SJCRH30 (cell line): Measurements from ENCODE around the gene LAMB1. TPM values are rescaled to one million over a fixed set of nuclear protein-coding genes. Genes with fewer than 3 reads are reported as not detected.
"Not testable (repeated sequence)": the region's sequence is repeated elsewhere in the genome, so short reads cannot be mapped to it uniquely, and the experiment has no call there.

Experiments used
- DNase-seq, 2 experiments: peaks; one replicate each; pipeline ENCODE4 v3.0.0-alpha.2; 2015 to 2020
- H3K27ac ChIP-seq: fragments of 250-450 bp; sonication (Bioruptor Pico); 2 replicates; pipeline ENCODE4 v1.5.1; 2020; ENCODE audit warnings: mild to moderate bottlenecking, moderate library complexity
- H3K27me3 ChIP-seq: fragments of 250-450 bp; sonication (Bioruptor Pico); 2 replicates; pipeline ENCODE4 v1.5.1; 2020; ENCODE audit warnings: mild to moderate bottlenecking, moderate library complexity
- H3K36me3 ChIP-seq: fragments of 250-450 bp; sonication (Bioruptor Pico); 2 replicates; pipeline ENCODE4 v1.5.1; 2020; ENCODE audit warnings: mild to moderate bottlenecking, moderate library complexity
- H3K4me1 ChIP-seq: fragments of 250-450 bp; sonication (Bioruptor Pico); 2 replicates; pipeline ENCODE4 v1.5.1; 2020; ENCODE audit warnings: mild to moderate bottlenecking, moderate library complexity
- H3K4me3 ChIP-seq: fragments of 250-450 bp; sonication (Bioruptor Pico); 2 replicates; pipeline ENCODE4 v1.5.1; 2020; ENCODE audit warnings: mild to moderate bottlenecking, moderate library complexity
- H3K9me3 ChIP-seq: fragments of 250-450 bp; sonication (Bioruptor Pico); replicated peaks from 2 replicates; pipeline ENCODE4 v1.5.1; 2020; ENCODE audit warnings: mild to moderate bottlenecking, moderate library complexity
- total RNA-seq: library from RNA; depleted of rRNA; stranded (reverse); fragments of >200 nt; shearing (Covaris generic); gene quantifications from 2 replicates; pipeline ENCODE4 v1.2.3, GENCODE V29; 2014

Gene LAMB1
- total RNA-seq, 1 experiment from 2014 or later: 106 TPM

DNA sequence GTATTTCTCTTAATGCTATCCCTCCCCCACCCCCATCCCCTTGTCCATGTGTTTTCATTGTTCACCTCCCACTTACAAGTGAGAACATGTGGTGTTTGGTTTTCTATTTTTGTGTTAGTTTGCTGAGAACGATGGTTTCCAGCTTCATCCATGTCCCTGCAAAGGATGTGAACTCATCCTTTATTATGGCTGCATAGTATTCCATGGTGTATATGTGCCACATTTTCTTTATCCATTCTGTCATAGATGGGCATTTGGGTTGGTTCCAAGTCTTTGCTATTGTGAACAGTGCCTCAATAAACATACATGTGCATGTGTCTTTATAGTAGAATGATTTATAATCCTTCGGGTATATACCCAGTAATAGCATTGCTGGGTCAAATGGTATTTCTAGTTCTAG lies 81.1 kb downstream of the LAMB1 start:
- H3K27ac ChIP-seq, H3K4me3 ChIP-seq, DNase-seq, H3K27me3 ChIP-seq, H3K9me3 ChIP-seq: not testable (repeated sequence)
- Histone ChIP-seq H3K4me1 (peaks cover 29% of the 10 kb centered on the region), H3K36me3 (peaks cover 89% of the 10 kb centered on the region)

- no peak overlapping the region for H3K4me3 ChIP-seq
- no peaks in the 10 kb centered on the region for H3K9me3 ChIP-seq
- H3K27me3 ChIP-seq: no peaks in the 10 kb centered on the region
- H3K36me3 ChIP-seq: peaks cover 89% of the 10 kb centered on the region
- DNase-seq: peak; percentile 67 to 89
- peaks cover 25% of the 10 kb centered on the region for H3K4me1 ChIP-seq
- no peak overlapping the region; the same call in 1 of the 2 replicates for H3K27ac ChIP-seq
Measured at GRCh38 chr7:107920048-107920772, 82.8 kb downstream of the LAMB1 start.

DNA sequence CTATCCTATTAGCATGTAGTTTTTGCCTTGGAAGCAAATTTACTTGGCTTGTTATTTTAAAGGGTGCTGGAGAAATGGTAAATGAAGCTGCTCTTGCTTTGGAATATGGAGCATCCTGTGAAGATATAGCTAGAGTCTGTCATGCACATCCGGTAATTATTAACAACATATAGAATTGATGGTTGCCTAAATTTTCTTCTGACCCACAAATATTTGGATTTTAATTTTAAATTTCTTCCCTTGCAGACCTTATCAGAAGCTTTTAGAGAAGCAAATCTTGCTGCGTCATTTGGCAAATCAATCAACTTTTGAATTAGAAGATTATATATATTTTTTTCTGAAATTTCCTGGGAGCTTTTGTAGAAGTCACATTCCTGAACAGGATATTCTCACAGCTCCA lies 84.0 kb downstream of the LAMB1 start:
- Histone ChIP-seq H3K27me3 (no peaks in the 10 kb centered on the region), H3K4me1 (peaks cover 15% of the 10 kb centered on the region), H3K9me3 (no peaks in the 10 kb centered on the region), H3K4me3 (no peak overlapping the region), H3K27ac (no peak overlapping the region), H3K36me3 (peaks cover 84% of the 10 kb centered on the region)
- no peak for DNase-seq

- peaks cover 82% of the 10 kb centered on the region for H3K36me3 ChIP-seq
- H3K27ac ChIP-seq: no peak overlapping the region
- no peaks in the 10 kb centered on the region for H3K9me3 ChIP-seq
- no peak for DNase-seq
- H3K4me1 ChIP-seq: peaks cover 15% of the 10 kb centered on the region
- no peaks in the 10 kb centered on the region for H3K27me3 ChIP-seq
- H3K4me3 ChIP-seq: no peak overlapping the region
Measured at GRCh38 chr7:107917763-107918651, 85.0 kb downstream of the LAMB1 start.

DNA sequence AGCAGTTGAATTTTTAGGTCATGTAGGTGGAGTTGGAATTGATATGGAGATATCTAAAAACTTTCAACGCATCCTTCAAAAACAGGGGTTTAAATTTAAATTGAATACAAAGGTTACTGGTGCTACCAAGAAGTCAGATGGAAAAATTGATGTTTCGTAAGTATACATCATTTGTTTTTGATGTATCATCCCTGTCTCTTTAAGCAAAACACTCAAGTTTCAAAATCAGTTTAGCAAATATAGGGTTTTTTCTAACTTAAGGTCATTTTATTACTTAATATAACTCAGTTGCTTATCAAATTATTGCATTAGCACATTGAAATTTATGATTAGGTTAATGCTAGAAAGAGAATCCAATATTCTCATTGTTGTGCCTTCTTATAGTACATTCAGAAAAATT lies 87.4 kb downstream of the LAMB1 start:
- no peak for DNase-seq
- peaks cover 85% of the 10 kb centered on the region for H3K36me3 ChIP-seq
- H3K27ac ChIP-seq: no peak overlapping the region
- H3K4me1 ChIP-seq: peaks cover 10% of the 10 kb centered on the region
- H3K27me3 ChIP-seq: no peaks in the 10 kb centered on the region
- no peaks in the 10 kb centered on the region for H3K9me3 ChIP-seq
- no peak overlapping the region for H3K4me3 ChIP-seq

DNA sequence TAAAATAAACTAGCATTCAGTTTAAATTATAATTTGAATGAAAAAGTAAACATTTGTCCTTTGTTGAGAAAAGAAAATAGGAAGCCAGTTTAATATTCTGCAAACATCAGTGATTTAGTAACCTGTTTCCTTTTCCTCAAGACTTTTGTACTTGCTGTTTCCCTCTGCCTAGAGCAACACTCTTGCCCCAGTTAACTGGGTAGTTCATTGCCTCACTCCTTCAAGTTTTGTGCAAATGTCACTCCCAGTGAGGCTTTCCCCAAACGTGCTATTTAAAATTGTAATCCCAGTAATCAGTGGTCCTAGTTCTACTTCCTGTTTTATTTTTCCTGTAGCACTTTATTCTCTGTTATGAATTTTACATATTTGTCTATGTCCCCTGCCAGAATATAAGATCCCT lies 88.1 kb downstream of the LAMB1 start:
- Histone ChIP-seq H3K9me3 (no peaks in the 10 kb centered on the region), H3K4me3 (no peak overlapping the region), H3K36me3 (peaks cover 90% of the 10 kb centered on the region), H3K27ac (no peak overlapping the region), H3K27me3 (no peaks in the 10 kb centered on the region), H3K4me1 (peaks cover 3% of the 10 kb centered on the region)
- no peak for DNase-seq

DNA sequence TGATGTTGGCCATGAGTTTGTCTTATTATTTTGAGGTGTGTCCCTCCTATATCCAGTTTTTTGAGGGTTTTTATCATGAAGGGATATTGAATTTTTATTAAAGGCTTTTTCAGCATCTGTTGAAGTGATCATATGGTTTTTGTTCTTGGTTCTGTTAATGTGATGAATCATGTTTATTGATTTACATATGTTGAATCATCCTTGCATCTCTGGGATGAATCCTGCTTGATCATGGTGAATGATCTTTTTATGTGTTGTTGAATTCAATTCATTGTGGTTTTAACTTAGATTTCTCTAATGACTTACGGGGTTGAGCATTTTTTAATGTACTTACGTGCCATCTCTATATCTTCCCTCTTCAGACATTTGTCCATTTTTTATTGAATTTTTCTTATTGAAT lies 89.1 kb downstream of the LAMB1 start:
- DNase-seq: no peak
- no peaks in the 10 kb centered on the region for H3K4me1 ChIP-seq
- no peak overlapping the region for H3K27ac ChIP-seq
- H3K27me3 ChIP-seq: no peaks in the 10 kb centered on the region
- peaks cover 90% of the 10 kb centered on the region for H3K36me3 ChIP-seq
- H3K4me3 ChIP-seq: no peak overlapping the region
- H3K9me3 ChIP-seq: no peaks in the 10 kb centered on the region

DNA sequence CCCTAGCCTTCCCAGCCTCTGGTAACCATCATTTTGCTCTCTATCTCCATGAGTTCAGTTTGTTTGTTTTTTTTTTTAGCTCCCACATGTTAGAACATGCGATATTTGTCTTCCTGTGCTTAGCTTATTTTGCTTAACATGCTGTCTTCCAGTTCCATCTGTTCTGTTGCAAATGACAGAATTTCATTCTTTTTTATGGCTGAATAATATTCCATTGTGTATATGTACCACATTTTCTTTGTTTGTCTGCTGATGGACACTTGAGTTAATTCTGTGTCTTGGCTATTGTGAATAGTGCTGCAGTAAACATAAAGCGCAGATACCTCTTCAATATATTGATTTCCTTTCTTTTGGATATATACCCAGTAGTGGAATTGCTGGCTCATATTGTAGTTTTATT lies 91.0 kb downstream of the LAMB1 start:
- no peak for DNase-seq
- no peak overlapping the region for H3K4me3 ChIP-seq
- peaks cover 87% of the 10 kb centered on the region for H3K36me3 ChIP-seq
- H3K9me3 ChIP-seq: no peaks in the 10 kb centered on the region
- no peaks in the 10 kb centered on the region for H3K4me1 ChIP-seq
- no peaks in the 10 kb centered on the region for H3K27me3 ChIP-seq
- H3K27ac ChIP-seq: no peak overlapping the region

DNA sequence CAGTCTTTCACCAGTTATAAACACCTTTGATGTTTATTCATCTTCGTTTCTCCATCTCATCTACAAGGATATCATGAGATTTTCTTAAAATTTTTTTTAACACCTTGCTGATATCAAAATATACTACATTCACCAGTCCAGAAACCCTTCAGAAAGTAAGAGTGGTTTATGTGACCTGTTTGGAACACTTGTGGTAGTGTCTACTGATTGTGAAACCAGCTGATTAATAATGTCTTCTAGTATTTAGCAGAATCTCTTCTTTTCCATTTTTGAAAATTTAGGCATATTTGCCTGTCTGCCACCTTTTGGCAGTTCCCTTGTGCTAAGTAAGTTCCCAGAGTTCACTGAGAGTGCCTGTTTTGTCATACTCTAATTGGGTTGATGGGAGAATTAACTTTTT lies 93.5 kb downstream of the LAMB1 start:
- peaks cover 91% of the 10 kb centered on the region for H3K36me3 ChIP-seq
- no peak for DNase-seq
- H3K27me3 ChIP-seq: no peaks in the 10 kb centered on the region
- no peaks in the 10 kb centered on the region for H3K9me3 ChIP-seq
- no peaks in the 10 kb centered on the region for H3K4me1 ChIP-seq
- H3K27ac ChIP-seq: no peak overlapping the region
- no peak overlapping the region for H3K4me3 ChIP-seq

DNA sequence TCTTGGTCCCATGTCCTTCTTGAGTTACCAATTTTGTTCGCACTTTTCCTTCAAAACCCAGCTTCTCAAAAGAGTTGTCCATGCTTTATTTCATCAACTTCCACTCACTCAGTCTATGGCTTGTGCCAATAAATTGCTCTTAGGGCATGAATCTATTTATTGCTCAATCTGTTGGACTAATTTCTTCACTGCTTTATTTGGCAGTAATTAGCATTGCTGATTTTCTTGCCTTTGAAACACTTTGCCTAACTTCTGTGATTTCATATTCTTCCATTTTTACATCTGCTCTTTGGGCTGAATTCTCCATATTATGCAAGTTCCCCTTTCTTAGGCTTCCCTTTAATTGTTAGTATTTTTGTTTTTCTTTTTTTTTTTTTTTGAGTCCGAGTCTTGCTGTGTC lies 95.2 kb downstream of the LAMB1 start:
- Histone ChIP-seq H3K4me3 (no peak overlapping the region), H3K27me3 (no peaks in the 10 kb centered on the region), H3K27ac (no peak overlapping the region), H3K4me1 (no peaks in the 10 kb centered on the region), H3K9me3 (no peaks in the 10 kb centered on the region), H3K36me3 (peaks cover 92% of the 10 kb centered on the region)
- DNase-seq: no peak

DNA sequence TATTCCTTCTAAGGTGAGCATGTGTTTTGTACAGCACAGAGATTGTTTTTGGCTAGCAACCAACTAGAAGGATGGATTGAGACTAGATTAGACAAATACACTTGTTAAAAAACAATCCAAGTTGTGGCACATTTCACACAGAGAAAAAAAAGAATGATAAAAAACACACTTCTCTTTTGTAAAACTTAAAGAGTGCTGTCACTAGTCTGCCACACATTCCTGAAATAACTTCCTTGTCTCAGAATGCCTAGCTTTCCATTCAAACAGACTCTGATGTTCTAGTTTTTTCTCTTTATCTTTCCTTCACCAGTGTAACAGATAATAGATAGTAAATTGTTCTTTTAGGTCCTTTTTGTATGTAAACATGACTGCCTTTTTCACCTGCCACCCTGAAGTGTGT lies 100.6 kb downstream of the LAMB1 start:
- DNase-seq: no peak
- Histone ChIP-seq H3K27ac (no peak overlapping the region), H3K36me3 (peaks cover 79% of the 10 kb centered on the region), H3K27me3 (no peaks in the 10 kb centered on the region), H3K4me1 (no peaks in the 10 kb centered on the region), H3K4me3 (no peak overlapping the region), H3K9me3 (no peaks in the 10 kb centered on the region)

GRCh38 chr7:107900496-107901015 lies 102.4 kb downstream of the LAMB1 start:
- H3K36me3 ChIP-seq: peaks cover 72% of the 10 kb centered on the region
- no peak overlapping the region for H3K27ac ChIP-seq
- no peaks in the 10 kb centered on the region for H3K4me1 ChIP-seq
- no peak overlapping the region for H3K4me3 ChIP-seq
- no peaks in the 10 kb centered on the region for H3K27me3 ChIP-seq
- H3K9me3 ChIP-seq: no peaks in the 10 kb centered on the region
- DNase-seq: no peak

DNA sequence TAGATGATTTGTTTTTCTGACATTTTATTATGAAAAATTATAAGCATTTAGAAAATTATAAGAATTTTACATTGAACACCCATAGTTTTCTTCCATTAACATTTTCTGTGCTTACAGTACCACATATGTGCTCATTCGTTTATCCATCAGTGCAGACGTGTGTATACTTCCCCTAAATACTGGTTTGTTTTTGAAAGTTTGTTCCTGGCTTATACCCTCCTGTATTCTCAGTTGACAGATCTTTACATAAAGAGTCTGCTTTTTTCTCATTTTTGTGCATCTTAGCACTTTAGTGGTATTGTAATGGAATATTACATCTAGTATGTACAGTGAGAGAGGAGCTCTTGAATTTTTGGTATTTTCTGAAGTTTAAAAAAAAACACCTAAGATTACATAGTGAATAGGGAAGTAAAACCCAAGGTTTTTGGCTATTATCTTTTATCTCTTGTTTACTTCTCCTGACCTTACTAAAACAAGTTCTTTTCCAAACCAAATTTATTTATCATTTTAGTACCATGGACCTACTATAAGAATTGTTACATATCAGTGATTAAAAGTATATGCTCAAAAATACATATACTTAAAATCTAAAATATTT lies 103.9 kb downstream of the LAMB1 start:
- Histone ChIP-seq H3K36me3 (peaks cover 72% of the 10 kb centered on the region), H3K27me3 (no peaks in the 10 kb centered on the region), H3K4me1 (no peaks in the 10 kb centered on the region), H3K4me3 (no peak overlapping the region), H3K9me3 (no peaks in the 10 kb centered on the region), H3K27ac (no peak overlapping the region)
- DNase-seq: no peak

DNA sequence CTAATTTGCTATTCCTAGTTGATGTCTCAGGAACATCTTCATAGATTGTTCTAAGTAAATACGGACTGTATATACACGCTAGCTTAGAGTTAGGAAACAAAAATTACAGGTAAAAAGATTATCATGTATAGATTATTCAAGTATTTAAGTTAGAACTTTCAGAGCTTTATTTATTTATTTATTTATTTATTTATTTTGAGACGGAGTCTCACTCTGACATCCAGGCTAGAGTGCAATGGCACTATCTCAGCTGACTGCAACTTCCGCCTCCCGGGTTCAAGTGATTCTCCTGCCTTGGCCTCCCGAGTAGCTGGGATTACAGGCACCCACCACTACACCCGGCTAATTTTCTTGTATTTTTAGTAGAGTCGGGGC lies 110.6 kb downstream of the LAMB1 start:
- H3K27ac ChIP-seq, H3K9me3 ChIP-seq, H3K4me1 ChIP-seq, DNase-seq, H3K27me3 ChIP-seq: not testable (repeated sequence)
- peaks cover 36% of the 10 kb centered on the region for H3K36me3 ChIP-seq
- peak overlapping the region; percentile 80 for H3K4me3 ChIP-seq
